GM19099 (cell line): ENCODE data around the gene MYO5A.

Experiments used
- POLR2A ChIP-seq: IDR thresholded peaks from 3 replicates; pipeline ENCODE4 v1.6.1; 2011; ENCODE audit warnings: low read depth; ENCODE audit not compliant: insufficient read length; ENCODE audit errors: extremely low read depth

MYO5A gene

DNA sequence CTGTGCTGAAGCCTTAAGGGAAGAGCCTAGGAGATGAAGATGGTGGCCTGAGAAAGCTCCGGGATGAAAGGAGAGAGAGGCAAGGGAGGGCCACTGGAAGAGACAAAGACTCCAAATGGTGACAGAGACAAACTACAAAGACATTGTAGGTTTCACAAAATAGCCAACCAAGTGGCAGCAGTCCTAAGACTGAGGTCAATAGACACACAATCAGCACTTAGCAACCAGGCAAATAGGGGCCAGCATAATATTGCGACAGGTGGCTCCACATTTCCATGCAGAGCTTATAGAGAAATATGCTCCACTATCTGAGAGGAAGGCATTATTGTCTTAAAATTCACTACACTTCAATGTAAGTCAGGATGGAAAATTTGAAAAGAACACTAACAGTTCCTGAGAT lies 211.0 kb downstream of the MYO5A start:
- no peak for TF ChIP-seq POLR2A

DNA sequence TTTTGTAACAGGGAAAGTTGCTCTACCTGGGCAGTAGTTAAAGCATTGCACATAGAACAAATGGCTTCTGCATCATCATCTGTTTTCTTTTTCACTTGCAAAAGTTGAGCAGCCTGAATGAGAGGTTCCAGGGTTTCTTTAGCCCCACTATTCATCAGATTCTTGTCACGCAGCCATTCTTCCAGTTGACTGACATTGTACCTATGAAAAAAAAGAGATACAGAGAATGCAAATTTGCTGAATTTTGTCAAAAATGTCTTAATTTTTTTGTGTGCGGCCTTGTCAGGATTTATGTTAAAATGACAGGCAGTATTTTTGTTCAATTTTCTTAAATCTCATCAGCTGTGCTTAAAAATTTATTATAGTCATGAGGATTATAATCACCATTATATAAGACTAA lies 211.7 kb downstream of the MYO5A start:
- TF ChIP-seq POLR2A: no peak

GRCh38 chr15:52309154-52309548 lies 219.5 kb downstream of the MYO5A start:
- TF ChIP-seq POLR2A: no peak

DNA sequence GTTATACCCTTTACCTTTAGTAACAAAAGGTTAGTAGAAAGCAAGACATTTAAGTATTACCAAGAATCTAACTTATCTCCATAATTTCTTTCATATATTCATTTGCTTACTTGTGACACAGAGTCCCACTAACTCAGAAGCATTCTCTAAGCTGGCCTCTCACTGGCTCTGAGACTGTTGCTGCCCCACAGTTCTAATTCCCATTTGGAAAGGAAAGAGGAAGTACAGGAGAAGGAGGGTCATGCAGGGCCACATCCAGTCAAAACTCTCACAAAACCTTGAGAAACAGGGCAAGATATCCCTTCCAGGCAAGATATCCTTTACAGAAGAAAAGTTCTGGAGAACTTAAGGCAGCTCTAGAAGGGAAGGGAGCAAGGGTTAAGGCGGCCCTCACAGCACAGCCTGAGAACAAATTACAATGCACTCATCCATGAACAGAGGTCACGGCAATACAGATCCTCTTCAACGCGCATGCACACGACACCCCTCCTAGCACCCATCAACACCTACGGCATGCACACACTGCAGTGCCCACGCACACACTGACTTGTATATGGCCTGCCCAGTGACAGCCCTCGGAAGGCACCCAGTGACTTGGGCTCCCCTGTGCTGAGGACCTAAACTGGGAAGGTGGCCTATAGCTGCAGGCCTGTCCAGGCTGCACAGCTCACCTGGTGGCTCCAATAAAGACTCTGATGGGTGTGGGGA lies 220.1 kb downstream of the MYO5A start:
- TF ChIP-seq POLR2A: no peak

DNA sequence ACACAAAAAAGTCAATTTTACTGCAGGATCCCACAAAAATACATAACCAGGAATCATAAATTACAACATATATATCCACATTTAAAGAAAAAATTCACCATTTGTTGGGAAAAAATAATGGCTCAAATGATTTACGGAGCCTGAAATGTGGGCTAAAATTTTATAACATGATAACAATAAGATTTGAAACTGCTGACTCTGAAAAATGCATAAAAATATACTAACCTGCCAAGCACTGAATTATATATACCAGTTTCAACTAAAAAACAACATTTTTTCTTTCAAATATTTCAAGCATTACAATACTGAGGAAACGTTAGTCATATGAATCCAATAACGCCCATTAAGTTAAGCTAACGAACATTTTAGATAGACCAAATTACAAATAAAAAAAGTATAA lies 220.8 kb downstream of the MYO5A start:
- no peak for TF ChIP-seq POLR2A

GRCh38 chr15:52306270-52306669 lies 222.4 kb downstream of the MYO5A start:
- no peak for TF ChIP-seq POLR2A

DNA sequence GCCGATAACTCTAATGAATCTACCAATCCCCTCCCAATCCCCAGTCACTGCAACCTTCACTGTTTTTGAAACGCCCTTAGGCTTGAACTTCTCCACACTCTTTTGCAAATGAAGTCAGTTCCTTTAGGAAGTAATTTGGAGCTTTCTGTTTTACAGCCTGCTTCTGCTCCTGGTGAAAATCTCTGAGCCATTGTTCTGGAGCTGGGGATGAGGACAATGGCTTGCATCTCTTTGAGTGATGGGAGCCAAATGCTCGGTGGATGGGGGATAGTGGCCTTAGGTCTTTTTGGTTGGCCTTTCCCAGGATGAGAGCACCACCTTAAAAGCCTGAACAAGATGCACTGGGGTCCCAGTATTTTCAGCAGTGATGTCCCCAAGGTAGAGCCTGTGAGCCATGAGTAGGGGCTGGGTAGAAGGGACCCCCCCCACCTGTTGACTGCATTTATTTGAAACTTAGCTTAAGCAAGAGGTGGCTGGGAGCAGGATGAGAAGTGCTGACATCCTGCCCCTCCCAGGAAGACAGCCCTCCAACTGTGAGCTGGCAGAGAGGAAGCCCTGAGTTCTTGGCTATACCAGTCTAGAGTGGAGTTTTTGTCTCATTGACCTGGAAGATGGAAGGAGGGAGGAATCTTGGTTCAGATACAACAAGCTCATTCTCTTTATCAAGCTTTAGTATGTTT lies 225.4 kb downstream of the MYO5A start:
- no peak for TF ChIP-seq POLR2A

- no peak for TF ChIP-seq POLR2A
Observed at GRCh38 chr15:52301265-52301847, 227.3 kb downstream of the MYO5A start.

DNA sequence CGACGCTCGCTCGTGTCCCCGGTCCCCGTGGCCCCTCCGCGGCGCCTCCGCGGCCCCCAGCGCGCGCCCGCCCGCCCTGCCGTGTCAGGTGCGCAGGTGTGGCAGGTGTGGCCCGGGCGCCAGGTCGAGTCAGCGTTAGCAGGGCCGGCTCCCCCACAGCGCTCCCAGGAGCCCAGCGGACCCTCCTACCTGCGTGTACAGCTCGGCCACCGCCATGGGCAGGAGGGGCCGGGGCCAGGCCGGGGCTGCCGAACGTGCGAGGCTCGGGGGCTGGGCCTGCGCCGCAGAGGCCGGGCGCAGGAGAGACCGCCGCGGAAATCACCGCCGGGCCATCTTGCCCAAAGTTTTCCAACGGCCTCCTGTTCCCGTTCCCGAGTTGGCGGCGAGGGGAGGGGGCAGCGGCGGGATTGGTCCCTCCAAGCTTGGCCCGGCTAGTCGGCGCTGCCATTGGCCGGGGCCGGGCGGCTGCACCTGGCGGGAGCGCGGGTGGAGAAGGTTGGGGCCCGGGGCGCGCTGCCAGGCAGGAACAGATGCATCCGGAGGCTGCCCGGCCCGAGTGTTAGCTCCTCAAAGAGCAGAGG lies 233.2 kb downstream of the MYO5A start, which contains the start of gene MYO5C:
Gene MYO5C, minus strand, starts transcription at position 384 of the 581 bp plus-strand sequence. Its CDS starts 168 bp downstream, at position 216.
- no peak for TF ChIP-seq POLR2A

DNA sequence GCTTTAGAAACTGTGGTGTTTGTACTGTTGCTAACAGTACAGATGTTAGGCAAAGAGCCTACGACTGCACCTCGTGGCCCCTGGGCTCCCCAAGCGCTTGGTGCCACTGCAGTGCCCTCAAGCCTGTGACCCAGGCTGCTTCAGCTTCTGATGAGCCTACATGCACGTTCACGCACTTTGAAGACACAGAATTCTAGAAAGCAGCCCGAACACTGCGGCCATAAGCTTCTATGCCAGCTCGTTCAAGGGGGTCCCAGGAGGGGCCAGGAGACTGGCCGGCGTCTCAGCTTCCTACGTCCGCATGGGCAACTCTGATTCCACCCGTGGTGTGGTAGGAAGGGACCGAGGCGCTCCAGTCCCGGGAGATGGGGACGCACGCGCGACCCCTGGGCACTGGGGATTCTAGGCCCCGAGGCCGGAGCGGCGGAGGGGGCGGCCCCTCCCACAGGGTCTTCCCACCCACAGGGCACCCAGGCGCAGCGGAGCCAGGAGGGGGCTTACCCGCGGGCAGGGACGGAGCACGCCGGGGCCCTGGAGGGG lies 233.7 kb downstream of the MYO5A start:
- TF ChIP-seq POLR2A: no peak

DNA sequence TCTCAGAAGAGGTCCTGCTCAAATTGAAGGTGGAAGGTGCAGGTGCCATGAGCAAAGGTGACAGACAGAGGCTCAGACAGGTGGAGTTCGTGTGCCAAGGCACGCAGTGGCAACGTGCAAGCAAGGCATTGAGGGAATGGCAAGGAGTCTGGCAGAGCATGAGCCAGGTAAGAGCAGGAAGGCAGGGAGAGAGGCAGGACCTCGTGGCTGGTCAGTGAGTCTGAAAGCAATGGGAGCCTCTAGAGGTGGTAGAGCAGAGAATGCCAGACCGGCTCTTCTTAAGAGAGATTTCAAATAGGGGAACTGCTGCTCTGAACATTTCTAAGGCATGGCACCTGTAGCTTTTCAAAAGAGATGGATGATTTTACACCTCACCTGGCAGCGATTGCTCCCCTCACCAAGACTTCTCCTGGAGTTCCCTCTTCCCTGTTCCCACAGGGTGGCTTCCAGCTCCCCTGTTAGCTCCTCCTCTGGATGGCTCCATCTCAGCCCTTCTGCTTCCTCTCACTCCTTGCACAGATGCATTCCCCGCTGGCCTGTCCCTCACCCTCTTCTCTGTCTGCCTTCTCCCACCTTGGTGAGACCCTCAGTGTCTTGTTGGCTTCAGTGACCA lies 235.8 kb downstream of the MYO5A start:
- no peak for TF ChIP-seq POLR2A

- TF ChIP-seq POLR2A: no peak
Observed at GRCh38 chr15:52291204-52291603, 237.5 kb downstream of the MYO5A start.

- no peak for TF ChIP-seq POLR2A
Observed at GRCh38 chr15:52290800-52291199, 237.9 kb downstream of the MYO5A start.

- TF ChIP-seq POLR2A: no peak
Observed at GRCh38 chr15:52290329-52290728, 238.4 kb downstream of the MYO5A start.

DNA sequence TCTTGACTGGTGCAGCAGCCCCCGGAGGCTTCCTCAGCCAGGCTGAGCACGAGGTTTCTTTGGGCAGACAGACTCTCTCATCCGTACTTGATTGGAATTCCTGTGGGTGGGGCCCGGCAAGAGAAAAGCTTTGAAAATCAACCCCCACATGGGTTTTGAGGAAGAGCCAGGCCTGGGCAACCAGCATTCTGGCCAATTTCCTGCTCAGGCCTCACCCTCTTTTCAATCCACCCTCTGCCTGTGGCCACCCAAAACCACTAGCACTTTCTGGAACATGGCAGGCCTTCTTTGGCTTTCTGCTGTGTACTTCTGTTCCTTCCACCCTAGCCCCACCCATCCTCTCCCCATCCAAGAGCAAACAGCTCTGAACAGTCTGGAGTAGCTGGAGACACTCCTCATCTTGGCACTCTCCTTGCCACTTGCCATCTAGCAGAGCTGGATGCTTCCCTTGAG lies 239.0 kb downstream of the MYO5A start:
- no peak for TF ChIP-seq POLR2A
